ENCODE measurements around the gene CDIPT.
"Not testable (repeated sequence)": the region's sequence is repeated elsewhere in the genome, so short reads cannot be mapped to it uniquely, and the experiment has no call there.

Gene CDIPT, protein sequence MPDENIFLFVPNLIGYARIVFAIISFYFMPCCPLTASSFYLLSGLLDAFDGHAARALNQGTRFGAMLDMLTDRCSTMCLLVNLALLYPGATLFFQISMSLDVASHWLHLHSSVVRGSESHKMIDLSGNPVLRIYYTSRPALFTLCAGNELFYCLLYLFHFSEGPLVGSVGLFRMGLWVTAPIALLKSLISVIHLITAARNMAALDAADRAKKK

DNA sequence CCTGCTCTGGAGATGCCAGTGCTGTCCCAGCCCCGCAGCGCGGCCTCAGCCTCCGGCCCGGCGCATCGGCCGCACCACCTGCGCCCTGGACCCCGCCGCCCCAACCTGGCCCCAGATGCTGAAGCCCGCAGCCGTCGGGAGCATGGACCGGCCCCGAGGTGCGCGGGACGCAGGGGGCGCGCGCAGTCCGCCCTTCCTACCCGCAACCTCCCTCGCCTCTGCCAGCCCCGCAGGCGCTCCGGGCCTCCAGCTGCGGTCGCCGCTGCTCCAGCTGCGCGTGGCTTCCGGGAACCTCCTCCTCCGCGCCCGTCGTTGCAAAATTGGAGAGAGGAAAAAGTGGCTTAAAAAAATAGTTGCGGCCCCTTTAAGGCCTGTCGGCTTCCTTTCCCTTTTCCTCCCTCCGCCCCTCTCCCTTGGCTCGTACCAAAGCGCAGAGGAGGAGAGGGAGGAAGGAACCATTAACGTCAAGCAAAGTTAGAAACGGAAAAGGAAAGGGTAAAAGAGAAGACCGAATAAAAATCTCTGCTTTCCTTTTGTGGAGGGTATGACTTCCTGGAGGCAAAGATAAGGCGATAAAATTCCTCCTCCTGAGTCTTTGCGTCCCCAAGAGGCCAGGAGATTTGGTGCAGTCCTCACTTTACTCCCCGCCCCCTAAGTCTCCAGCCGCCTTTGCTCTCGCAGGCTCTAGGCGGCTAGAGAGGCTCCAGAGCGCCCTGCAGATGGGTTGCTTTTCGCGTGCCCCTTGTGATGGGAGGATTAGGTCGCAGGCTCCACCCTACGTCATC lies at the start of gene CDIPT:
Gene CDIPT (minus strand): TSS at position 343 of the 785 bp plus-strand sequence. CDS start 369 bp downstream, outside the sequence.
- peak; percentile 96 for DNase-seq

DNA sequence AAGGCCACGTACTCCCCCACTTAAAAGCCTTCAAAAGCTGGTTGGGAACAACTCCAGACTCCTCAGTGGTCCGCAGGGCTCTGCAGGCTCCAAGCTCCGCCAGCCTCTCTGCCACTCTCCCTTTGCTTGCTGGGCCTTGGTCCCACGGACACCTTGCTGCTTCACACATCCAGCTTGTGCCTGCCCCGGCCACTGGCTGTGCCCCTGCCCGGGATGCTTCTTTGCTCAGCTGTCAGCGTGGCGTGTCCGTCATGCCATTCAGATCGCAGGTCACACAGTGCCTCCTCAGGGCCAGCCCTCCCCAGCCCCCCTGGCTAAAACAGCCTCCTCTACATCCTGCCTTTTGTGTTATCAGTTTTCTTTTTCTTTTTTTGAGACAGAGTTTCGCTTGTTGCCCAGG lies 49.1 kb upstream of the CDIPT start:
- no peak for DNase-seq

DNA sequence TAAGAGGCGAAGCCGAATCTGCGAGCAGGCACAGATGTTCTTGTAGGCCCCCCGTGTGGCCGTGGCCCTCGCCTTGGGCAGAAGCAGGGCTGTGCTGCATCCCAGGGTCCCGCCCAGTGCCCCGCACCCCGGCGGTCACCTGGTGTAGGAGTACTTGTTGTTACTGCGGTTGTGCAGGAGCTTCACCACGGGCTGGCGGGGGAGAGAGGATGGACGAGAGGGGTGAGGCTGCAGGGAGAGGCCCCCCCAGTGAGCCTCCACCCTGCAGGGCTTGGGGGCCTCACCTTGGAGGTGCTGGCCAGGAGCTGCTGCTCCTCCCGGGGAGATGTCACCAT lies 48.6 kb upstream of the CDIPT start:
- DNase-seq = no peak

DNA sequence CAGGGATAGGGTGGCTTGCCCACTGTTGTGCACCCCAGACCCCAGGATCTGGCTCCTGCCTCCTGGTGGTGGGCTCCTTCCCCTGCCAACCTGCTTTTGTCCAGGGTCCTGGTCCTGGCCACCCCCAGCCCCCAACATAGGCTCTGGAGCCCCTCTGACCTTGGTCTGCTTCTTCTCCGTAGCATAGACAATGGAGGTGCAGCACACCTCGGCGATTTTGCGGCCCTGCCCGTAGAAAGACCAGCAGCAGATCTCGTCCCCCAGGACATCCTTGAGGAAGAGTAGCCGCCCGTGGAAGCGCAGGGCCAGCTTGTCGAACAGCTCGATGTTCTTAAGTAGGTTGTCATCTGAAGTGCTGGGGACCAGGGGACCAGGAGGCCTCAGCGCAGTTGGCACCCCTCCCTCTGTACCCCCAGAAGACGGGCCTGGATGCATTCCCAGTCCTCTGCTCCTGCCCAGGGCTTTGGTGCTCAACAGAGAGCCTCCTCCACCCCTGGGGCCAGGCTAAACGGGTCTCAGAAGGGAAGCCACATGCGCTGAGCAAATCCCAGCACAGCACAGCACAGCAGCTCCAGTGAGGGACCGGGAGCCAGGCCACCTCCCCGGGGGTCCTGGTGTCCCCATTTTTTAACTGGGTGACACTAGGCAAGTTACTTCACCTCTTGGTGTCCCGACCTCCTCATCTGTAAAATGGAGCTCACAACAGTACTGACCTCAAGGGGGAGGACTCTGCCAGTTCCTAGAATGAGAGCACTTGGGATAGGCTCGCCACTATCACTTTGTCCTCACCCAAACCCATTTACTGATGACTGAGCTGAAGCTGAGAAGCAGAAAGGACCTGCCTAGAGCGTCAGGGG lies 48.0 kb upstream of the CDIPT start:
- no peak for DNase-seq

DNA sequence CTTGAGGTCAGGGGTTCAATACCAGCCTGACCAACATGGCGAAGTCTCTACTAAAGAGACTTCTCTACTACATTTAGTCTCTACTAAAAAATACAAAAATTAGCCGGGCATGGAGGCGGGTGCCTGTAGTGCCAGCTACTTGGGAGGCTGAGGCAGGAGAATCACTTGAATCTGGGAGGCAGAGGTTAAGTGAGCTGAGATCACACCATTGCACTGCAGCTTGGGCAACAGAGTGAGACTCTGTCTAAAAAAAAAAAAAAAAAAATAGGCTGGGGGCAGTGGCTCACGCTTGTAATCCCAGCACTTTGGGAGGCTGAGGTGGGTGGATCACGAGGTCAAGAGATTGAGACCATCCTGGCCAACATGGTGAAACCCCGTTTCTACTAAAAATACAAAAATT lies 46.8 kb upstream of the CDIPT start:
- not testable (repeated sequence) for DNase-seq

DNA sequence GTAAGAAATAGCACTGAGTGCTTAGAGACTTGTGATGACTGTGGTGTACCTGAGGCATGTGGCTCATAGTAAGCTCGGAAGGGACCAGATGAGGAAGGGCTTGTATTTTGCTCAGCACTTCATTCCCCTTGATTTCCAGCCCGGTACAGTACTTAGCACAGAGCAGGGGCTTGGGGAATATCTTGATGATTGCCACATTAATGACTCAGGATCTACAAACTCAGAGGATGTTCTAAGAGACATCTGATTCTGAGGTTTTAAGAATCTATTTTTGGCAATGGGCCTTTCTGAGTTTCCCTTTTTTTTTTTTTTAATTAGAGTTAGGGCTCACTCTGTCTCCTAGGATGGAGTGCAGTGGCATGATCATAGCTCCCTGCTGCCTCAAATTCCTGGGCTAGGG lies 46.4 kb upstream of the CDIPT start:
- no peak for DNase-seq

DNA sequence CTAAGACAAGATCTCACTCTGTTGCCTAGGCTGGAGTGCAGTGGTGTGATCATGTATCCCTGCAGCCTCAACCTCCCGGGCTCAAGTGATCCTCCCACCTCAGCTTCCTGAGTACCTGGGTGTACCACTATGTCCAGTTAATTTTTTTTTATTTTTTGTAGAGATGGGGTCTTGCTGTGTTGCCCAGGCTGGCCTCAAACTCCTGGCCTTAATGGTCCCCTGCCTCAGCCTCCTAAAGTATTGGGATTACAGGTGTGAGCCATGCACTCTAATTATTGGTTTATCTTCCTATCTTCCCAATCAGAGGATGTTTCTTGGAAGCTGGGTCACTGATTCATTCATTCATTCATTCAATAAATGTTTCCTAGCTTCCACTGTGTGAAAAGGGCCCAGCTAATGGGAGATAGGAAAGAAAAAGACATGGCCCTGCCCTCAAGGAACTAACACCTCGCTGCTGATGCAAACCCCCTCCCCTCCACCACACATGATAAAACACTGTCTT lies 45.7 kb upstream of the CDIPT start:
- DNase-seq = no peak

DNA sequence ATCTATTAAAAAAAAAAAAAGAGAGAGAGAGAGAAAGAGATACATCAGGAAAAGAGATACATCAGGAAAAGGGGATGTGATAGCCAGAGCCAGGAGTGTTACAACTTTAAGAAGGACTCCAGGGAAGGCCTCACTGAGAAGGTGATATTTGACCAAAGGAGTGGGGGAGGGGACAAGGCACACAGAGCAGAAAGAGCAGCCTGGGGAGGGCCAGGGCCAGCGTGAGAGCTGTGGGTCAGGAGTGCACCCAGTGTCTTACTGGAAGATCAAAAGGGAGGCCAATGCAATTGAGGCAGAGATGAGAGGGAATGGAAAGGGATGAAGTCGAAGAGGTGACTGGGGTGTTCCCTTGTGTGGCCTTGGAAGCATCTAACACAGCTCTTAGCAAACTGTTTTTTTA lies 44.9 kb upstream of the CDIPT start:
- no peak for DNase-seq

DNA sequence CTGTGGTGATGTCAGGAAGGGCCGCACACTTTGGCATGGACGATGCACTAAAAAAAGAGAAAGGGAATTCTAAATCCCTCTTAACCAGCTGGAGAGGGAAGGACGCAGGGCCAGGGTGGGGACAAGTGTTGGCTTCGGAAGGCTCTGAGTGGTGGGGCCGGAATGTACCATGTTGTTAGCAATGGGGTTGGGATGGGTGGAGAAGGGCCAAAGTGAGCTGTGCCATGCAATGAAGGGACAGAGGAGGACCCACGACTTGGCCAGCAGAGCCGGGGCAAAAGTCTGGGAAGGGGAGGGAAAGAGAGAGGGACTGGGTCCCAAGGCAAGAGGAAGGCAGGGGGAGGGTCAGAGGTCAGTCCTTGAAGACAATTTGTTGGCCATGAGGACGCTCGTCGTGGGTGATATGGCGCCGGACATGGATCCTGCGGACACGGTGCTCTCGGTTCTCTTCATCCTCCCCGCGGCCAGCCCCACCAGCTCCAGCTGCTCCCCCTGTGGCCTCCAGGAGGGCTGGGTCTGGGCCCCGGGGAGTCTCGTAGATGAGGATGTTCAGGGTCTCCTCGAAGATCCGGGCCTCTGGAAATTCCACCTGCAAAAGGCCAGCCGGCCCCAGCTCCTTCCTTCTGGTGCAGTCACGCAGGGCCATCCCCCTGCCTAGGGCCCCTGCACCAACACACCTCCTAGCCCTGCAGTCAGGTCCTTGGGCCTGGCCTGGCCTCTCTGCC lies 43.7 kb upstream of the CDIPT start:
- no peak for DNase-seq

DNA sequence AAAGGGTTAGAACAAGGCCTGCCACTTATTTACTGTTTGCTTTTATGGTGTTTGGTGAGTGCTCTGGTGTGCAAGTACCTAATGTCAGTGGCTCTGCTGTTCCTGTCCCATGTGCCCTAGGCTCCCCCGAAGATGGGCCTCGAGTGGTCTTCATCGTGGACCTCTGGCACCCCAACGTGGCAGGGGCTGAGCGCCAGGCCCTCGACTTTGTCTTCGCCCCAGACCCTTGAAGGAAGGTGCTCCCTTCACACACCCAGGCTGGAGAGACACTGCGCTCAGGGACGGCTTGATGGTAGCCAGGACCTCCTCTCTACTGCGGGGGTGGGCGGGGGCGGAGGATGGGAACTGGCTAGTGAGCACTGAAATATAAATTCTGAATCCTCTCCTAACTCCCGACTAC lies 42.6 kb upstream of the CDIPT start:
- no peak for DNase-seq

DNA sequence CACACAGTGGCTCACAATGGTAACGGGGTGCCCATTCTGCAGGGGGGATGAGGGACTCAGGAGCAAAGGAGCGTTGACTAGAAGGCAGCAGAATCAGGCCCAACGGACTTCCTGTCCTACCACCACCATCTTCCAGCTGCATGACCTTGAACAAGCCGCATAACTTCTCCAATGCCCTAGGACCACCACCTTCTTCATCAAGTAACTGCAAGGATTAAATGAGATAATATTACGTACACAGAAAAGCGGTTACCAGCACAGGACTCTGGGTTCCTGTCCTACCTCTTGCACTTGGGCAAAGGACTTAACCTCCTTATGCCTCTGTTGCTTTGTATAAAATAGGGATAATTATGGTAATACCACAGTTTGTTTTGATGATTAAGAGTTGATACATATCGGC lies 41.9 kb upstream of the CDIPT start:
- no peak for DNase-seq

DNA sequence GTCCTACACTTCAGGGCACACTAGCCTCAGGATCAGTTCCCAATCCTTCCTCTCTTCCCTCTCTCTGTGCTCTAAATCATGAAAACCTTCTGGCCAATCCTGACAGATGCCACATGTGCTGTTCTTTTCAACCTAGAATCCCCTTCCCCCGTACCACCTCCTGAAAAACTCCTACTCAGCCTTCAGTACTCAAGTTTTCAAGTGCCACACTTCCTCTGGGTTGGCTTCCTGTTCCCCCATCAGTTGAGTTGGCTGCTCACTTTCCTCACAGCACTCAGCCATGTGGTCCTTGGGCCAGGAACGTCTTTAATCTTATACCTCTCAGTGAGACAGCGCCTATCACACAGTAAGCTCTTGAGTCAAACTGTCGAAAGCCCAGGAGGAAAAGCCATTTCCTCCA lies 40.6 kb upstream of the CDIPT start:
- no peak for DNase-seq

DNA sequence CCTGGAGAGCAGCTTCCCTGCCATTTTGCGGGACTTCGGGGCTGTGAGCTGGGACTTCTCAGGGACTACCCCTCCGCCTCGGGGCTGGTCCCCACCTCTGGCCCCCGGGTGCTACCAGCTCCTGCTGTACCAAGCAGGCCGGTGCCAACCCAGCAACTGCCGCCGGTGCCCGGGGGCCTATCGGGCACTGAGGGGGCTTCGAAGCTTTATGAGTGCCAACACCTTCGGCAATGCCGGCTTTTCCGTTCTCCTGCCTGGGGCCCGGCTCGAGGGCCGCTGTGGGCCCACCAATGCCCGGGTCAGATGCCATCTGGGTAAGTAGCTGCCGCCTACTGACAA lies 38.5 kb upstream of the CDIPT start:
- DNase-seq = no peak

DNA sequence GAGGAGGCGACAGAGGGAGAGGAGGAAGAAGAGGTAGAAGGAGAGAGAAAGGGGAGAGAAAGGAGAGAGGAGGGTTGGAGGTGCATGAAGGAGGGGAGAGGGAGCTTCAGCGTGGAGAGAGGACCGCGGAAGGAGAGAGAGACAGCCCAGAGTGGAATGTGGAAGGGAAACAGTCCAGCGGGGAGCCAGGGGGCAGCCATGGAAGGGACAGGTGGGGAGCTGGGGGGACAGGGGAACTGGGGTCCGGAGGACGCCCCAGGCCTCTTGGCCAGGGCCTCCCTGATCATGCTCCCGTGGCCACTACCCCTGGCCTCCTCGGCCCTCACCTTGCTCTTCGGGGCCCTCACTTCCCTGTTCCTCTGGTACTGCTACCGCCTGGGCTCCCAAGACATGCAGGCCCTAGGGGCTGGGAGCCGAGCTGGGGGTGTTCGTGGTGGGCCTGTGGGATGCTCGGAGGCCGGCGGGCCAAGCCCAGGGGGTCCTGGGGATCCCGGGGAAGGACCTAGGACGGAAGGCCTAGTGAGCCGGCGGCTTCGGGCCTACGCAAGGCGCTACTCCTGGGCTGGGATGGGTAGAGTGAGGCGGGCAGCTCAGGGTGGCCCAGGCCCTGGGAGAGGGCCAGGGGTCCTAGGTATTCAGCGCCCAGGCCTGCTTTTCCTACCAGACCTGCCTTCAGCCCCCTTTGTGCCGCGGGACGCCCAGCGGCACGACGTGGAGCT lies 38.0 kb upstream of the CDIPT start:
- DNase-seq = no peak

DNA sequence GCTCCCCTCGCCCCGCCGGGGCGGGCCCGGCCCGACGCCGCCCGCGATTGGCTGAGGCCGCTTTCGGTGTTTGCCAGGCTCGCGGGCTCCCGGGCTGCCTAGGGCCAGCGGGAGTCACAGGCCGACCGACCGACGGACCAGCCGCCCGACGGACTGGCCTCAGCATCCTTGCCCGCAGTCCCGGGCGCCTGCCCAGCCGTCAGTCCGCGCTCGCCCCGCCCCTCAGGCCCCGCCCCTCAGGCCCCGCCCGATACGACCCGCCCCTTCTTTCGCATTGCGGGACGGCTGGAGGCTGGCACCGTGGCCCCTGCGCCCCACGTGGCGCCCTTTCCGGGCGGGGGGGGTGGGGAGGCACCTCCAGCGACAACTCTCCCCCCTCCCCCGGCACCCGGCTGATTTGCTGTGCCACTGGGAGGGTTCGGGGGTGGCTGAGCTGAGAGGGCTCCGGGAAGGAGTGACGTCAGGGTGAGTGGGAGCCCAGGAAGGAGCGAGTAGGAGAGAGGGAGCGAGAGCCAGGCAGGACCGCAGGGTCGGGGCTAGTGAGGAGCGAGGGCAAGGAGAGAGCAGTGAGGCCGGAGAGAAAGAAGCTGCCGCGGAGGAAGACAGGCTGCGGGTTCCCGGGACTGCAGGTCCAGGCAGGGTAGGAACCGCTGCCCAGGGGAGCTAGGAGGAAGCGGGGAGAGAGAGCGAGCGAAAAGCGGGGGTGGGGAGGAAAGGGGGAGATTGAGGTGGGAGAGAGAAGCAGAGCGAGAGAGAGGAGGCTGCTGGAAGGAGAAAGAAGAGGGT lies 37.3 kb upstream of the CDIPT start, which contains the start of gene ASPHD1:
Gene ASPHD1 (plus strand): TSS at position 387 of the 786 bp plus-strand sequence. CDS start 484 bp downstream, outside the sequence.
- DNase-seq = peak; percentile 74

DNA sequence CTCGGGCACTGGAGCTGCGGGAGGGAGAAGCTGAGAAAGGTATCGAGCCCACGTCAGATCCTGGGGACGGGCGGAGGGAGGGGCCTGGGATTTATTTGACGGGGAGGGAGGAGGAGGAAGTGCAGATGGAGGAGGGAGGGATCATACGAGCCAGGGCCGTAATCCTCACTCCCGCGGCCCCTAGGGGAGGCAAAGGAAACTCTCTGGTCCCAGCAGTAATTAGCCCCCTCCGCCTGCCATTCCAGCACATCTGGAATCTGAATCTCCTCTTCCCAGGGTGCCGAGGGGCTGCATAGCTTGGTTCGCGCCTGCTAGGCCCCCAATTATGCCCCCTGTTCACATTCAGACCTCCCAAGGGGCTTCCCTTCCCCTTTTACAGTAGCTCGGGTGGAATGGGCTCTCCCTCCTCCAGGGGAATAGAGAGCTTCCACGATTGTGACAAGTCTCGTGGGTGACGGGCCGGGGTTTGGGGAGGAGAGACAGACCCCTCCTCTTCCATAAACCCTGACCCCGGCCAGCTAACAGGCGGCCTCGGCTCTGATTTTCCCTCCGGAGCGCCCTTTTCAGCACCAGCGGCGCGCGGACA lies 36.6 kb upstream of the CDIPT start, which contains the start of gene SEZ6L2:
Gene SEZ6L2 (minus strand): TSS at position 35 of the 586 bp plus-strand sequence. CDS start 531 bp downstream, outside the sequence.
- peak; percentile 90 for DNase-seq

DNA sequence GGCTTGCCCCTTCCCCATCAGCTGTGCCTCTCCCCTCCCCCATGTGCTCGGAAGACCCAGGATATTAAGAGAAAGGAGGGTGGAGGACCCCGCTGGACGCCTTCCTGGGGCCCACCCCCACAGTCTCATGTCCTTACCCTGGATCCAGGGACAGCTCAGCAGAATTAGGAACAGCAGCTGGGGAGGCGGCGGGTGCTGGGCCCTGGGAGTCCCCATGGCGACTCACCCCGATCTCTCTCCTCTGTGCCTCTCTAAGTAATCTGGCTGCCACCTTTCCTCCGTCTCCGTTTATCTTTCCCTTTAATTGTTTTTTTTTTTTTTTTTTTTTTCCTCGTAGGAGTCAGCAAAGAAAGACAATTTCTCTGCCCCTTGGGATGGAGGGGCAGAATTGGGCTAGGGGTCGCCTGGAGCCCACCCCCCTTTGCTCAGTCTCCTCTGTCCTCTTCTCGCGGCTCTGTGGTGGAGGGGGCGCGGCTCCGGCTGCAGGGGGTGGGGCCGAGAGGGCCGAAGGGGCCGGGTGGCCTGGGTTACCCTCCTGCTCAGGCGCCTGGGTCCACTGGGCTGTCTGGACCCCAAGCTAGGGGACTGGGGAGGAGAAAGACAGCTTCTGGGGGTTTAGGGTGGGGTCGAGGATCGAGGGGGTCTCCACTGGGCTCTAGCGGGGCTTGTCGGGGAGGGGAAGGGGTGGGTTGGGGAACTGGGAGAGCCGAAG lies 35.9 kb upstream of the CDIPT start:
- DNase-seq = peak; percentile 65

DNA sequence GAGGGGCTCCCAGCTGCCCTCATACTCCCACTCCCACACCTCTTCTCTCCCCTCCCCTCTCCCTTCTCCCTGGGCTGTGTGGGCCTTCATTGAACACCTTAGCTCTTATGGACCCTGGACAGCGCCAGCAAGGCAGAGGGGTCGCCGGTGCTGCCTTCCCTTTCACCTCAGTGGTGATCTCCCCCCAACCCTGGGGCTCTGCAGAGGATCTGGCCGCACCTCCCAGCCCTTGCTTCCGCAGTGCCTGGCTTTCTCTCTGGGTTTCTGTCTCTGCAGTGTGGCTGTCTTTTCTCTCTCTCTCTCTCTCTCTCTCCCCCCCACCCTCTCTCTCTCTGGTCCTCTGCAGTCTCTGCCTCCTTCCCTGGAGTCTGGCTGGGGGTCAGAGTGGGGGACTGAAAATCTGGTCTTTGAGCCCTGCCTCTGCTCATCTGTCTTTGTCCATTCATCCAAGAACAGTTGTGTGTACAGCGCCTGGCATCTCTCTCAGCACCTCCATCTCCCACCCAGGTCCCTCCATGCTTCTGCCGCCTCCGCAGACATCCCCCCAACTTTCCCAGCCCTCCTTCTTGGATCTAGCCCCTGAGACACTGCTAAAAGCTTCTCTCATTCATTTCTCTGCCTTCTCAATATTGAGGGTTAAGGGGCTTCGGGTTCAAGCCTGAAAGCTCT lies 35.2 kb upstream of the CDIPT start:
- no peak for DNase-seq

DNA sequence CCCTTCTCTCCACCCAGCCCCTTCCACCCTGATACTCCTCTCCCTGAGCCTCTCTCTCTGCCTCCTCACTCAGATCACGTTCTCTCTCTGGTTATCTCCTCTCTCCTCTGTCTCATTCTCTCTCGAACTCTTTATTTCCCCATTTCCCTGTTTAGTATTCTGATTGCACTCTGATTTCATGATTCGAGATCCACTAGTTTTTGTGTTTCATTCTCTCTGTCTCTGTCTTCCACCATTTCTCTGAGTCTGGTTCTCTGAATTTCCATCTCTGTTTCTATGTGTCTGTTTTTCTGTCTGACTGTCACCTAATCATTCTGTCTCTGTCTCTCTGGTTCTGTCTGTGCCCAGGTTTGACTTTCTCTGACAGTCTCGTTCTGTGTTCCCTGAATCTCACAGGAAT lies 34.3 kb upstream of the CDIPT start:
- no peak for DNase-seq

DNA sequence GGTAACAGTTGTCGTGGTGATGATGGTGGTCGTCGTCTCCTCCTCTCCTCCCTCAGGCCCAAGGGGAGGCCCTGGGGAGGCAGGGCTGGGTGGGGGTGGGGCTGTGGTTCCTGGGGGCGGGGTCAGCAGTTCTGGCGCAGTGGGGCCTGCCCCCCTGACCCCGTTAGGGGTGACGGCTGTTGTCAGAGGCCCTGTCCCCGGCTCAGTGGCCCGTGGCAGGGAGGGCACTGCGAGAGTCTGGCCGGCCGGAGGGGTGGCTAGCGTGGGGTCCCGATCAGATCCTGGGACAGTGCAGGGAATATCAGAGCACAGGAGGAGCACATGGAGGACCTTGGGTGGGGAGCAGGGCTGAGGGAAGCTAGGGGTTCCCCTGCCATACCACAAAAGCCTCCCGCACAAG lies 33.8 kb upstream of the CDIPT start:
- DNase-seq = no peak

Measured in DMS79 (cell line).